ENCODE data around the gene USP22. TPM values are rescaled to one million over a fixed set of nuclear protein-coding genes. Genes with fewer than 3 reads are reported as not detected.

The USP22 gene
- total and polyA plus RNA-seq, 2 of the 8 experiments (the other 6 are each of a cell fraction or from before 2014, with no cell fraction given): 221 to 316 TPM

DNA sequence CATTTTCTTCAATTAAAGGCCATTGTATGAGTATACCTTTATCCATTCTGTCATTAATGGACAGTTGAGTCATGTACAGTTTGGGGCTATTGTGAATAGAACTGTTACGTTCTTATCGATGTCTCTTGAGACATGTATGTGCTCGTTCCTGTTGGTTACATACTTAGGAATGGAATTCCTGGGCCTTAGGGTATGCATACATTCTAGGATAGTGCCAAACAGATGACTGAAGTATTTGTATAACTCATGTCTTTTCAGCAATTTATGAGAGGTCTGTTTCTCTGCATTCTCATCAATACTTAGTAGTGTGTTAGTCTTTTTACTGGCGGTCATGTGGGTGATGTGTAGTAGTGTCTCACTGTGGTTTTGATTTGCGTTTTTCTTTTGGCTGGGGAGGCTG is 81.2 kb downstream of the USP22 start:
- Histone ChIP-seq H2BK120ac (replicated peaks; ENCODE audit: low read depth, low read length) (no peak overlapping the region), H3K79me2 (ENCODE audit: control insufficient read depth in 1 of 2, insufficient read depth in 2 of 2, low read length in 2 of 2) (no peaks in the 10 kb centered on the region), H3K23me2 (ENCODE audit: low read depth, low read length) (no peaks in the 10 kb centered on the region), H2BK20ac (ENCODE audit: low read length) (no peak overlapping the region), H2BK5ac (ENCODE audit: low read depth, low read length) (no peak overlapping the region), H3K36me3 (ENCODE audit: control insufficient read depth in 2 of 4, insufficient read depth in 4 of 4, low read length in 3 of 4) (peaks cover 0 to 8% (median 3%) of the 10 kb centered on the region in 4 experiments; a peak in 4 of 8 replicates), H4K20me1 (replicated peaks in 1 of 2; ENCODE audit: control insufficient read depth in 1 of 2, insufficient read depth in 2 of 2, low read length in 2 of 2) (no peaks in the 10 kb centered on the region), H3K56ac (replicated peaks; ENCODE audit: insufficient read length, low read depth, low read length) (no peak overlapping the region), H3K4me2 (ENCODE audit: insufficient read depth in 1 of 2, low read depth in 2 of 2, low read length in 2 of 2) (0 out of 4 replicates have a peak overlapping the region, but pooled peaks of 1 of the 2 experiments have one; percentile 31), H2BK12ac (ENCODE audit: low read depth, low read length) (no peak overlapping the region; the same call in 1 of the 2 replicates), H3K27ac (ENCODE audit: low read depth, low read length) (no peak overlapping the region), H4K8ac (ENCODE audit: extremely low read depth, insufficient read depth, low read length) (no peak overlapping the region), H3K27me3 (replicated peaks in 1 of 4; ENCODE audit: control insufficient read depth in 3 of 4, extremely low read depth in 1 of 4, insufficient read depth in 3 of 4, low read length in 3 of 4) (no peaks in the 10 kb centered on the region), H3K9me3 (ENCODE audit: insufficient read depth in 2 of 2, low read depth in 1 of 2, low read length in 1 of 2) (no peaks in the 10 kb centered on the region), H3K4ac (replicated peaks; ENCODE audit: insufficient read length, low read depth, low read length) (no peak overlapping the region), H3K79me1 (ENCODE audit: low read depth, low read length) (no peaks in the 10 kb centered on the region), H4K91ac (replicated peaks; ENCODE audit: insufficient read length, low read length) (no peak overlapping the region), H3K18ac (ENCODE audit: extremely low read depth, low read length) (no peak overlapping the region), H2AK5ac (ENCODE audit: low read depth, low read length) (no peak overlapping the region), H3K9ac (replicated peaks in 1 of 4; ENCODE audit: extremely low read depth in 1 of 4, low read depth in 3 of 4, low read length in 3 of 4) (no peak overlapping the region), H3K4me3 (ENCODE audit: extremely low read depth in 1 of 4, insufficient read depth in 2 of 4, low read depth in 3 of 4, low read length in 4 of 4) (no peak overlapping the region), H2BK15ac (ENCODE audit: low read length) (no peak overlapping the region), H3K23ac (ENCODE audit: insufficient read length) (no peak overlapping the region), H3K4me1 (replicated peaks in 1 of 4; ENCODE audit: control insufficient read depth in 3 of 4, insufficient read depth in 4 of 4, low read length in 3 of 4) (peaks cover 0 to 6% (median 3%) of the 10 kb centered on the region in 4 experiments; a peak in 5 of 7 replicates), H4K5ac (ENCODE audit: insufficient read length, low read depth, low read length) (no peak overlapping the region), H2AFZ (ENCODE audit: low read length) (no peak overlapping the region), H3K14ac (ENCODE audit: insufficient read length) (no peak overlapping the region)
- TF ChIP-seq PHF8 (conservative IDR thresholded peaks at IDR 0.05; ENCODE audit: low read depth, low read length) (no peak), NRF1 (IDR thresholded peaks at IDR 0.05; ENCODE audit: low read depth, low read length) (no peak), TAF7 (optimal IDR thresholded peaks at IDR 0.05; ENCODE audit: borderline replicate concordance, low read depth, low read length) (no peak)
- TF ChIP-seq, protein P1, sequence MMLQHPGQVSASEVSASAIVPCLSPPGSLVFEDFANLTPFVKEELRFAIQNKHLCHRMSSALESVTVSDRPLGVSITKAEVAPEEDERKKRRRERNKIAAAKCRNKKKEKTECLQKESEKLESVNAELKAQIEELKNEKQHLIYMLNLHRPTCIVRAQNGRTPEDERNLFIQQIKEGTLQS (IDR thresholded peaks at IDR 0.05; ENCODE audit: insufficient read depth, low read depth, low read length): no peak
- no peak for DNase-seq (ENCODE audit: low read depth in 1 of 2, low spot score in 2 of 2)
- 92% methylated on average over 4 of the region's 5 CpGs; no CpG with 5 or more reads in 1 of the 2 experiments for WGBS, 2 experiments (ENCODE audit: extremely low coverage in 1 of 2, insufficient coverage in 1 of 2, insufficient read length in 1 of 2, insufficient replicate concordance in 2 of 2, low coverage in 1 of 2, low lambda C conversion rate in 2 of 2, missing lambda C conversion rate in 1 of 2)
- CTCF ChIA-PET (ENCODE audit: partially characterized antibody): no interaction called here
- POLR2A ChIA-PET (ENCODE audit: partially characterized antibody): no interaction called here
- no peak for FAIRE-seq

Data from H1 (cell line).